ENCODE measurements around the gene THSD4.

GRCh38 chr15:71538181-71538580 is 422.9 kb downstream of the THSD4 start:
- TF ChIP-seq POLR2AphosphoS5 (IDR thresholded peaks at IDR 0.05) (no peak), CTCF (IDR thresholded peaks at IDR 0.05; ENCODE audit: poor library complexity, severe bottlenecking) (no peak)

All from neural cell (in vitro differentiated cells).